GM18909 (cell line): Measurements from ENCODE around the gene DUOX2.

Source experiments
- ATAC-seq: cut with Tn5 transposase; IDR thresholded peaks from one replicate; pipeline ENCODE4 v1.9.1; 2021; ENCODE audit warnings: mild to moderate bottlenecking; ENCODE audit not compliant: unreplicated experiment, poor library complexity

The DUOX2 gene

GRCh38 chr15:45114076-45114750 is at the start of gene DUOX2, which contains the start of gene DUOXA2:
DUOX2 (minus strand) TSS chr15:45114172; CDS start chr15:45113411, 761 bp downstream.
DUOXA2 (plus strand) TSS chr15:45114326; CDS start chr15:45114606, 280 bp downstream.
- no peak for ATAC-seq

- no peak for ATAC-seq
Observed at GRCh38 chr15:45163508-45163856, 49.5 kb upstream of the DUOX2 start.

- peak; percentile 52 for ATAC-seq
Observed at GRCh38 chr15:45162771-45163507, 49.0 kb upstream of the DUOX2 start.

- ATAC-seq: no peak
Observed at GRCh38 chr15:45161666-45162065, 47.7 kb upstream of the DUOX2 start.

- no peak for ATAC-seq
Observed at GRCh38 chr15:45157974-45158373, 44.0 kb upstream of the DUOX2 start.

GRCh38 chr15:45156744-45157455 is 42.9 kb upstream of the DUOX2 start:
- ATAC-seq: no peak

- ATAC-seq: no peak
Observed at GRCh38 chr15:45155739-45156138, 41.8 kb upstream of the DUOX2 start.

GRCh38 chr15:45151998-45152828 is 38.2 kb upstream of the DUOX2 start:
- ATAC-seq: no peak

GRCh38 chr15:45150997-45151396 is 37.0 kb upstream of the DUOX2 start:
- no peak for ATAC-seq

- ATAC-seq: no peak
Observed at GRCh38 chr15:45150481-45150880, 36.5 kb upstream of the DUOX2 start.

- ATAC-seq: no peak
Observed at GRCh38 chr15:45149060-45149459, 35.1 kb upstream of the DUOX2 start.

- no peak for ATAC-seq
Observed at GRCh38 chr15:45148076-45149059, 34.4 kb upstream of the DUOX2 start.

- ATAC-seq: no peak
Observed at GRCh38 chr15:45147606-45148005, 33.6 kb upstream of the DUOX2 start.

GRCh38 chr15:45146405-45146804 is 32.4 kb upstream of the DUOX2 start:
- ATAC-seq: no peak

GRCh38 chr15:45144775-45145174 is 30.8 kb upstream of the DUOX2 start:
- no peak for ATAC-seq

- no peak for ATAC-seq
Observed at GRCh38 chr15:45143946-45144345, 30.0 kb upstream of the DUOX2 start.

- ATAC-seq: no peak
Observed at GRCh38 chr15:45143056-45143455, 29.1 kb upstream of the DUOX2 start.

GRCh38 chr15:45141386-45141785 is 27.4 kb upstream of the DUOX2 start:
- no peak for ATAC-seq

- ATAC-seq: no peak
Observed at GRCh38 chr15:45140557-45141250, 26.7 kb upstream of the DUOX2 start.
